HG03196 (cell line): ENCODE data around the gene LSR.

Experiments
- ATAC-seq: cut with Tn5 transposase; IDR thresholded peaks from one replicate; pipeline ENCODE4 v1.9.1; 2021; ENCODE audit not compliant: unreplicated experiment

LSR gene, protein sequence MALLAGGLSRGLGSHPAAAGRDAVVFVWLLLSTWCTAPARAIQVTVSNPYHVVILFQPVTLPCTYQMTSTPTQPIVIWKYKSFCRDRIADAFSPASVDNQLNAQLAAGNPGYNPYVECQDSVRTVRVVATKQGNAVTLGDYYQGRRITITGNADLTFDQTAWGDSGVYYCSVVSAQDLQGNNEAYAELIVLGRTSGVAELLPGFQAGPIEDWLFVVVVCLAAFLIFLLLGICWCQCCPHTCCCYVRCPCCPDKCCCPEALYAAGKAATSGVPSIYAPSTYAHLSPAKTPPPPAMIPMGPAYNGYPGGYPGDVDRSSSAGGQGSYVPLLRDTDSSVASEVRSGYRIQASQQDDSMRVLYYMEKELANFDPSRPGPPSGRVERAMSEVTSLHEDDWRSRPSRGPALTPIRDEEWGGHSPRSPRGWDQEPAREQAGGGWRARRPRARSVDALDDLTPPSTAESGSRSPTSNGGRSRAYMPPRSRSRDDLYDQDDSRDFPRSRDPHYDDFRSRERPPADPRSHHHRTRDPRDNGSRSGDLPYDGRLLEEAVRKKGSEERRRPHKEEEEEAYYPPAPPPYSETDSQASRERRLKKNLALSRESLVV

DNA sequence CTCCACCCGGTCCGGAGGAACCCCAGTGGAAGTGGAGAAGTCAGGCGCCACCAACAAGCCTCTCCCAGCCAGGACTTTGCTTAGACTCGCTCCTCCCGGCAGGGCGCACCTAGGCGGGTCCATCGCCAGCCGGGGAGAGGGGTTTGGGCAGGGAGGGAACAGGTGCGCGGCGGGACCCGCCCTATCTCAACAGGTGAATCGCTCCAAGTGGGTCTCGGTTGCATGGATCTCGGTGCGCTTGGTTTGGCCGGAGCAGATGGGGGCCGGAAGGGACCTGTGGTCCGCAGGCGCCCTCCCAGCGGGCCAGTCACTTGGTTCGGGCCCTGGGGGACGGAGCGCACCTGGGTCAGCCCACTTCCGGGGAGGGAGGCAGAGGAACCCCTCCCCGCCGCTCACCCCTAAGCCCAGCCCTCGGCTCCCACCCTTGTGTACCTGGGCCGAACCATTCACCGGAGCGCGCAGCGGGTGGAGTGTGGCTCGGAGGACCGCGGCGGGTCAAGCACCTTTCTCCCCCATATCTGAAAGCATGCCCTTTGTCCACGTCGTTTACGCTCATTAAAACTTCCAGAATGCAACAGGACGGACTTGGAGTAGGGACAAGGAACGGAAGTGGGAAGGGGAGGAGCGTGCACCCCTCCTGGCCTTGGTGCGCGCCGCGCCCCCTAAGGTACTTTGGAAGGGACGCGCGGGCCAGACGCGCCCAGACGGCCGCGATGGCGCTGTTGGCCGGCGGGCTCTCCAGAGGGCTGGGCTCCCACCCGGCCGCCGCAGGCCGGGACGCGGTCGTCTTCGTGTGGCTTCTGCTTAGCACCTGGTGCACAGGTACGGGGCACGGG, at the start of gene LSR:
Gene LSR (plus strand): TSS at position 693 of the 836 bp plus-strand sequence. CDS start 21 bp downstream, at position 714.
- ATAC-seq, result peak; percentile 65

DNA sequence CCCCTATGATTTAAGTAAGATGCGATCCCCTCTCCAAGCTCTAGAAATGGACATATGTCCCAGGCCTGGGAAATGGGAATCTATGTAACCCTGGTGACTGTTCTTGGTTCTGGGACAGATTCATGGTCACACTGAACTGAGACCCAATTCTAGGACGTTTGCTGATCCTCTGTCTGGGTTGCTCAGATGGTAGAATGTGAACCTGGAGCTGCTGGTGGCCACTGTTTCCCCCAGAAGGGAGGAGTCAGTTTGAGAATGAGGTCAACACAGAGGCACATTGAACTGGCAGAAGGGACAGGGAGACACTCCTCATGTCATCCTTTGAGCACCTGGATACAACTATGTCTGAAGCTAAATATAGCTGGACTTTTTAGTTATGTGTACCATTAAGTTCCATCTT, 49.3 kb upstream of the LSR start:
- ATAC-seq, result no peak

- no peak for ATAC-seq
Observed at GRCh38 chr19:35202722-35203688, 45.8 kb upstream of the LSR start.

GRCh38 chr19:35204799-35205732, 43.7 kb upstream of the LSR start:
- peak; percentile 57 for ATAC-seq

GRCh38 chr19:35205733-35206323, 43.0 kb upstream of the LSR start:
- ATAC-seq, result peak; percentile 3

GRCh38 chr19:35206379-35206778, 42.4 kb upstream of the LSR start:
- no peak for ATAC-seq

GRCh38 chr19:35206855-35207254, 41.9 kb upstream of the LSR start:
- ATAC-seq, result no peak

GRCh38 chr19:35207391-35207871, 41.4 kb upstream of the LSR start:
- ATAC-seq, result no peak

- ATAC-seq, result no peak
Observed at GRCh38 chr19:35208121-35208520, 40.7 kb upstream of the LSR start.

- no peak for ATAC-seq
Observed at GRCh38 chr19:35209646-35210045, 39.2 kb upstream of the LSR start.

DNA sequence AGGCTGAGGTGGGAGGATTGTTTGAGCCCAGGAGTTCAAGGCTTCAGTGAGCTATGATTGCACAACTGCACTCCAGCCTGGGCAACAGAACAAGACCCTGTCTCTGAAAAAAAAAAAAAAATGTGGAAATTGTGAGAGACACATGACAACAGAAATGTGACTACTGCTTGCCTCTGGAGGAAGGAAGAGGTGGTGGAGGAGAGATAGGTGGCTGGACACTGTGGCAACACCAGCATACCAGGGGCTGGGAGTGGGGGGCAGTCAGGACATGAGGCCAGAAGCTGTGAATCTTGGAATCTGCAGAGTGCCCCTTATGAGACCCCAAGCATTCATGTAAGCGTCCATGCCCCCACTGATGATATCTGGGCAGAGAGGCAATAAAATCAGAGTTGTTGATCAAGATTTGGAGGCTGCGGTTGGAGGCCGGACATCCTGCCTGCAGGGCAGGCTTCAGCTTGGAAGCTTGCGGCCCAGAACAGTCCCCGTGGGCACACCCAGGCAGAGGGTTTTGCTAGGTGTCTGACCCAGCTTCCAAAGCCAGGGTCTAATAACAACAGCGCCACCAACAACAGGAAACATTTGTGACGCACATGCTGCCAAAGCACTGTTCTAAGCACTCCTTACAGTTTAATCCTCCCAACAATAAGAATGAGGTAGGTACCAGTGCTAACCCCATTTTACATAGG, 37.1 kb upstream of the LSR start:
- no peak for ATAC-seq

DNA sequence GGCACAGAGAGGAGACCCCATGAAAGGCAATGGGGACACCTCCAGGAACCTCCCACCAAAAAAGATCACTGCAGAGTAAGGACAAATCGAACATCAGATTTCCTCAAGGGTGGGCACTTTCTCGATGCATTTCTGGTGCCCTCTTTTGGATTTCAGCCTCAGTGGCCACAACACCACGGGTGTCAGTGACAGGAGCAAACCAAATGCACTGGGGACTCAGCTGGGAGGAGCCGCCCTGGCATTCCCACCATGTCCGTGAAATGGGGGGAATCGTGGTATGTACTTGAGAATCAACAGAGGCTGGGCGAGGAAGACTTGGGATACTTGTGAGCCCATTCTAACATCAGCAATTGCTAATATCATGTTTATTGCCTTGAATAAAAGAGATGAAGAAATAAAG, 36.6 kb upstream of the LSR start:
- ATAC-seq, result no peak

DNA sequence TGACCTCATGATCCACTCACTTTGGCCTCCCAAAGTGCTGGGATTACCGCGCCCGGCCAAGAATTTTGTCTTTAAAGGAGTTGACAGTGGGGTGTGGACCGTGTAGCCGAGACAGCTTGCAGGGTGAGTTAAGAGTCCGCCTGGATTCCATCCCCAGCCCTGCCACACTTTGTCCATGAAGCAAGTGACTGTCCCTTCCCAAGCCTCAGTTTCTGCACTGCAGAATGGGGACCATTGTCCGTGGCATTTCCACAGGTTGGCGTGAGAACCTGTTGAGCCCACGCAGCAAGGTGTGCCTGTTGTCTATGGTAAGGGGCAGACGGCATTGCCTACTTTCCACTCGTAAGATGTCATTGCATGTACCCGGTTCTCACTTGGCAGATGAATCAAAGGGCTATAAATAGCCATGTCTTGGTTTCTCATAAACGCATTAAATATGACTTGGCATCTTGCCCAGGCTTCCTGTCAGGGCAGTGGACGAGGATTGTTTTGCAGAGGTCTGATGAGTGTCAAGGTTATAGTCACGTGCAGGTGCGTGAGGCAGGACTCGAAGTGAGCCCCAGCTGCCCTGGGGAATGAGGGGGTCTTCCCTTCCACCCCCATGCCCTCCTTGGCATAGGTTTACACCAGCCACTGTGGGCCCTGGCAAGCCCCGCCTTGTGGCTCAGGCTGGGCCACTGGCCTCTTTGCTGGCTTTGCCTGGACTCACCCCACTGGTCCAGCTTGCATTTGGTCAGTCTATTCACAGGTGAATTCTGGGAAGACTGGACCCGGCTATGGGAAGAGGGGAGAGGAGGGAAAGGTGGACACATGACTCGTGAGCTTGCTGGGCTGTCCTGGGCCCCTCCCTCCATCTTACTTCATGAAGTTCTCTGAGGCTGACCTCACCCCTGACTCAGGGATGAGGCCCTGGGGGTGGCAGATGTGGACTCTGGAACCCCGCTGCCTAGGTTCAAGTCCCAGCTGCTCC, 34.9 kb upstream of the LSR start:
- peak; percentile 60 for ATAC-seq

DNA sequence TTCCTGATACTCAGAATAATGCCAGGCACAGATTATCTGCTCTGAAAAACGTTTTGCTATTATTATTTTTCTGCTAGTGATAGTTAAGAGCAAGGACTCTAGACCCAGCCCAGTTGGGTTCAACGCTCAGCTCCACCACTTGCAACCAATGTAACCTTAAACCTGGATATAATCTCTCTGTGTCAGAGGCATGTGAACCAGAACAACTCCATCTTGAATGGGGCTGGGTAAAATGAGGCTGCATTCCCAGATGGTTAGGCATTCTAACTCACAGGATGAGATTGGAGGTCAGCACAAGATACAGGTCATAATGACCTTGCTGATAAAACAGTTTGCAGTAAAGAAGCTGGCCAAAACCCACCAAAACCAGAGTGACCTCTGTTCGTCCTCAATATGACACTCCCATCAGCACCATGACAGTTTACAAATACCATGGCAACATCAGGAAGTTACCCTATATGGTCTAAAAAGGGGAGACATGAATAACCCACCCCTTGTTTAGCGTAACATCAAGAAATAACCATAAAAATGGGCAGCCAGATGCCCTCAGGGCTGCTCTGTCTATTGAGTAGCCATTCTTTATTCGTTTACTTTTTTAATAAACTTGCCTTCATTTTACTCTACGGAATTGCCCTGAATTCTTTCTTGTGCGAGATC, 33.9 kb upstream of the LSR start:
- ATAC-seq, result no peak

DNA sequence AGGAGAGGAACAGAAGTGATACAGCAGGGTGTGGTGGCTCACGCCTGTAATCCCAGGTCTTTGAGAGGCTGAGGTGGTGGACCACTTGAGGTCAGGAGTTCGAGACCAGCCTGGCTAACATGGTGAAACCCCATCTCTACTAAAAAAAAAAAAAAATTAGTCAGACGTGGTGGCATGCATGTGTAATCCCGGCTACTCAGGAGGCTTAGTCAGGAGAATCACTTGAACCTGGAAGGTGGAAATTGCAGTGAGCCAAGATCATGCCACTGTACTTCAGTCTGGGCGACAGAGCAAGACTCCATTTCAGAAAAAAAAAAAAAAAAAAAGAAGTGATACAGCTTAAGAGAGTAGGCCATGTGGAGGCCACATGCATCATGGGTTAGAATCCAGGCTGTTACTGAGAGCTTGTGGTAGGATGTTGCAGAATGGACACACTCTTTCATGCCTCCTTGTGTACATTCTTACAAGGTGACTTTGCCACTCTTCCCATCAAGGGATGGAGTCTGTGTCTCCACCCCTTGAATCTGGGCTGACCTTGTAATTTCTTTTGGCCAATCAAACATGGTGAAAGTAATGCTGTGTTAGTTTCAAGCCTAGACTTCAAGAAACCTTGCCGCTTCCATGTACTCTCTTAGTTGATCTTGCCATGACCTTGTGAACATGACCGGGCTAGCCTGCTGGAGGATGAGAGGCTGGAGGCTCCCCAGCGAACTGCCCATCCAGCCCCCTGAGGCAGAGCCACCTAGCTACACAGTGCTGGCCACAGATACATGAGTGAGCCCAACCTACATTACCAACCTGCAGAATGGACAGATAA, 32.6 kb upstream of the LSR start:
- ATAC-seq, result no peak
